Mucosa of stomach (tissue), 1 donor: ENCODE measurements around the gene CDKN2AIPNL.

Source experiments
- H3K27me3 ChIP-seq: one replicate; pipeline ENCODE4 v1.7.0; 2013; ENCODE audit warnings: mild to moderate bottlenecking, low read length; ENCODE audit not compliant: control insufficient read depth, insufficient read depth
- H3K36me3 ChIP-seq: one replicate; pipeline ENCODE4 v1.7.0; 2013; ENCODE audit warnings: low read length; ENCODE audit not compliant: control insufficient read depth, insufficient read depth
- H3K4me1 ChIP-seq: one replicate; pipeline ENCODE4 v1.7.0; 2013; ENCODE audit warnings: mild to moderate bottlenecking, low read length; ENCODE audit not compliant: control insufficient read depth, insufficient read depth
- H3K4me3 ChIP-seq: one replicate; pipeline ENCODE4 v1.7.0; 2013; ENCODE audit warnings: low read length
- H3K9ac ChIP-seq: one replicate; pipeline ENCODE4 v1.7.0; 2013; ENCODE audit warnings: mild to moderate bottlenecking, low read length, moderate library complexity
- H3K9me3 ChIP-seq: one replicate; pipeline ENCODE4 v1.7.0; 2013; ENCODE audit warnings: mild to moderate bottlenecking, low read length, moderate library complexity; ENCODE audit not compliant: control insufficient read depth
- donor health status: Pancreatic carcinoma.

The CDKN2AIPNL gene

DNA sequence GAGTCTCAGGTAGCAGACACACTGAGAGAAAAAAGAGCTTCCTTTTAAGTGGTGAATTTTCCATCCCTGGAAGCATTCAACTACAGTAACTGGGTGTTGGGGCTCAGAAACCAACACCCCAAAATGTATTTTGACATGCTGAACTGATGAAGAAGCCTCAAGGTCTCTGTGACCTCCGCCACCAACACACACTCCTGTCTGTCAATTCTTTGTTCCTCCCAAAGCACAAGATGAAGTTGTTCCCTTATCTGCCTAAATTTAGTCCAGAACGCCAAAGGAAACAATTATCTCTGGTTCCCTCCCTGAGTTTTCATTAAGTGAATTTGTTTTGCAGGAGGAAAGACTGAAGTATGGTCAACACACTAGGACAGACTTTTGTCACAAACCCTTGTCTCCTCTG is 1.4 kb upstream of the CDKN2AIPNL start:
- Histone ChIP-seq H3K27me3 (no peaks in the 10 kb centered on the region), H3K9ac (no peak overlapping the region), H3K9me3 (no peaks in the 10 kb centered on the region), H3K4me3 (no peak overlapping the region), H3K36me3 (no peaks in the 10 kb centered on the region), H3K4me1 (peaks cover 33% of the 10 kb centered on the region)

DNA sequence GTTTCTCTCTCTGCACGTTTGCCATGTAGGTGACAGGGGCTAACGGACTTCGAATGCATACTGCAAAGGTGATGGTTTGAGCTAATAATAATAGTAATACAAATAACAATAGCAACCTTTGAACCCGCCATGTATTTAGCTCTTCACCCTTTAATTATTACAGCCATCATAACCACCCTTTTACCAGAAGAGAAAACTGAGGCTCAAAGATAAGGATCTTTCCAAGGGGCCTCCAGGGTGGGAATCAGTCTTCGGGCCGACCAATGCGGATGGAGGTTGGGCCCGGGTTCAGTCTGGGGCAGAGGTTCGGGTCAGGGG is 494 bp downstream of the CDKN2AIPNL start:
- Histone ChIP-seq H3K4me1 (peaks cover 26% of the 10 kb centered on the region), H3K9ac (peak overlapping the region; percentile 92), H3K4me3 (peak overlapping the region; percentile 98), H3K9me3 (no peaks in the 10 kb centered on the region), H3K27me3 (no peaks in the 10 kb centered on the region), H3K36me3 (no peaks in the 10 kb centered on the region)

DNA sequence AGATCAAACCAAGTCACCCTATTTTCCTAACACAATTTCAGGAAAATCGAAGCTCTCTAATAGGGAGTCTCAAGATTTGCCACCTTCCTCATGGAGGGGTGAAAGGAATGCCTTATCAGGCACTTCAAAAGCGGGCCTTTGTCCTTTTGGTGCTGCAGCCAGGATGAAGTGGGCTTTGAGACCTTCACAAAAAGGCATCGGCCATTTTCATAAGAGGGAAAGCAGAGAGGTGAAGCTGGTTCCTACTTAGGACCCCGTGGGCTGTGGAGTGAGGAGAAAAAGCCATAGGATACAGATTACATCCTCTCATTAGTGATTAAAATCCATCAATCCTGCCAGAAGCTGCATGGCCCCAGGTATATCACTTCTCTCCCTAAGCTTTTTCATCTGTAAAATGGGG is 859 bp downstream of the CDKN2AIPNL start:
- peak overlapping the region; percentile 92 for H3K9ac ChIP-seq

DNA sequence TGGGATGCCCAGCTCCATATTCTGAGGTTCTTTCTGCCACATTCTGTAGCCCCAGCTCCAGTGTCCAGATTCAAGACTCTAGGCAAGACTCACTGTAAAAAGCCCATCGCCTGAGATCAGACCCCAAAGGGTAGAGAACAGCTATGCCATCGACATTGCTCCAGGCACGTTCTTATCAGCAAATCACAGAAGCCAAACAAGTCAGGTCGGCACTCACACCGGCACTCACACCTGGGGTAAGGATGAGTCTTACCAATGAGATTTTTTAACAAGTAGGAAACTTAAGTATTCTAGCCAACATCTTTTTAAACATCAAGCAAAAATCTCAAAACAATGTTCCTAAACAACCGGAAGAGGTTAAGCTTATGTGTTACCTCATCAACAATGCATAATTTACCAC is 2.4 kb downstream of the CDKN2AIPNL start:
- Histone ChIP-seq H3K4me3 (no peak overlapping the region), H3K9me3 (no peaks in the 10 kb centered on the region), H3K9ac (no peak overlapping the region), H3K36me3 (no peaks in the 10 kb centered on the region), H3K4me1 (peaks cover 23% of the 10 kb centered on the region), H3K27me3 (no peaks in the 10 kb centered on the region)

More for the DNA sequence above, 859 bp downstream of the CDKN2AIPNL start:
- Histone ChIP-seq H3K27me3 (no peaks in the 10 kb centered on the region), H3K4me1 (peaks cover 23% of the 10 kb centered on the region), H3K36me3 (no peaks in the 10 kb centered on the region), H3K9me3 (no peaks in the 10 kb centered on the region), H3K4me3 (peak overlapping the region; percentile 98)

DNA sequence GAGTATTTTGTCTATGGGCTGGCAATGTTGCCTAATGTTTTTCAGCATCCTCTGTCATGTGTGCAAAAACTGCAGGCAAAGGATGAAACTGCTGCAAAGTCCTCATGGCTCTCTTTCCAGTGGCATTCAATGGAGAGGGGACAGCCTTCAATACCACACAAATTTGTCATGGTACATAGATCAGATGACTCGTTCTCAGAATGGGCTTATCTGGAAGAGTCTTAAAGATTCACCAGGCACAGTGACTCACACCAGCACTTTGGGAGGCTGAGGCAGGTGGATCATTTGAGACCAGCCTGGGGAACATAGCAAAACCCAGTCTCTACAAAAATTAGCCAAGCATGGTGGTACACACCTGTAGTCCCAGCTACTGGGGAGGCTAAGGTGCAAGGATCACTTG is 5.3 kb downstream of the CDKN2AIPNL start:
- Histone ChIP-seq H3K4me1 (peaks cover 16% of the 10 kb centered on the region), H3K4me3 (no peak overlapping the region), H3K36me3 (no peaks in the 10 kb centered on the region), H3K9ac (no peak overlapping the region), H3K9me3 (no peaks in the 10 kb centered on the region), H3K27me3 (no peaks in the 10 kb centered on the region)

DNA sequence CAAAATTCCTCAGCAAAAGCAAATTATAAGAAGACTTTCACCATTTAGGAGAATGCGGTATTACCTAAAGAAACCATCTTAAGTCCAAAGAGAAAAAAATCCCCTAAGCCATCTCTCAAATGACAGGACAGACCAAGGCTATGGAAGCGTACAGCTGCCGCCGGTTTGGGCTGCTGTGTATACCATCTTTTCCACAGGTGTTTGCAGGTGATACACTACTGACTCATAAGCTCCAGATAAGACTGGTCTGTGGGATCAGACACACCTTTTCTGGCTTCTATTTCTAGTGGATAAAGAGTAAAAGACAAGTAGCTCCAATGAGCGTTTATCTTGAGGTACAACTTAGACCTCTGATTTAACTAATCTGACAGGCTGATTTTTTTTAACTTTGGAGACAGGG is 7.7 kb downstream of the CDKN2AIPNL start:
- no peak overlapping the region for H3K9ac ChIP-seq
- no peak overlapping the region for H3K4me3 ChIP-seq
- no peaks in the 10 kb centered on the region for H3K27me3 ChIP-seq
- H3K4me1 ChIP-seq, result peaks cover 6% of the 10 kb centered on the region
- no peaks in the 10 kb centered on the region for H3K36me3 ChIP-seq
- no peaks in the 10 kb centered on the region for H3K9me3 ChIP-seq

DNA sequence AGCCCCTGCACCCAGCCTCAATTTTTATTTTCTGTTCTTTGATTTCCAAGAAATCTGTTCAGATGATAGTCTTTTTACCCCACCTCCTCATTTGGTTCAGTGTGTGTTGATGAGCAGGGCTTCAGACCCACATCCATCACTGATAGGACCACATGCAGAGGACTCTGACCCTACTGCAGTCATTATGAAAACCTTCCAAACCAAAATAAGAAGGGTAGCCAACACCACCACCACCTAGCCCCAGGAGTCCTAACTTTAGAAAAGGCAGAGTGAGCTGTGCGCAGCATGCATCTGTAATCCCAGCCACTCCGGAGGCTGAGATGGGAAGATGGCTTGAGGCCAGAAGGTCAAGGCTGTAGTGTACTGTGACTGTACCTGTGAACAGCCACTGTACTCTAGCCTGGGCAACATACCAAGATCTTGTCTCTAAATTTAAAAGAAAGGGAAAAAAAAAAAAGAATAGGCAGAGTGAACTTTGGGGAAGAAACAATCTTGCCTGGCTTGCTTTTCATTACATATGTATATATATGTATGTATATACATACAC is 13.0 kb downstream of the CDKN2AIPNL start:
- Histone ChIP-seq H3K9me3 (no peaks in the 10 kb centered on the region), H3K4me1 (no peaks in the 10 kb centered on the region), H3K9ac (no peak overlapping the region), H3K36me3 (no peaks in the 10 kb centered on the region), H3K4me3 (no peak overlapping the region), H3K27me3 (no peaks in the 10 kb centered on the region)

DNA sequence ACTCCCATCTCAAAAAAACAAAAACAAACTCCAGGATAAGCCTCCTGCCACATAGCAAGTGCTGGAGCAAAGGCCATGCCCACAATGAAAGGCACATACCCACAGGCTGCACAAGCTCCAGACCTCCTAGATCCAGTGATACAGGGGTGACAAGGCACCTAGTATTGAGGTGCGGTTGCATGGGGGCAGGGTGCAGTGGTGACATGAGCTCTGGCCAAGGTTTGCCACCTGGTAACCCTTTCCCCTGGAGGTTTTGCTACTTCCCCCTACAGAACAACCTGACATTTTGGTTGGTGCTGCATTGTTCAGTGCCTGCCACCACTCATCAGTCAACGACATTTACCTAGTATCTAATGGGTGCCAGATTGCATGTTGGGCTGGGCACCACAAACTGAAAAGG is 14.5 kb downstream of the CDKN2AIPNL start:
- no peak overlapping the region for H3K9ac ChIP-seq
- no peaks in the 10 kb centered on the region for H3K4me1 ChIP-seq
- no peaks in the 10 kb centered on the region for H3K36me3 ChIP-seq
- no peaks in the 10 kb centered on the region for H3K27me3 ChIP-seq
- H3K9me3 ChIP-seq, result no peaks in the 10 kb centered on the region
- no peak overlapping the region for H3K4me3 ChIP-seq

DNA sequence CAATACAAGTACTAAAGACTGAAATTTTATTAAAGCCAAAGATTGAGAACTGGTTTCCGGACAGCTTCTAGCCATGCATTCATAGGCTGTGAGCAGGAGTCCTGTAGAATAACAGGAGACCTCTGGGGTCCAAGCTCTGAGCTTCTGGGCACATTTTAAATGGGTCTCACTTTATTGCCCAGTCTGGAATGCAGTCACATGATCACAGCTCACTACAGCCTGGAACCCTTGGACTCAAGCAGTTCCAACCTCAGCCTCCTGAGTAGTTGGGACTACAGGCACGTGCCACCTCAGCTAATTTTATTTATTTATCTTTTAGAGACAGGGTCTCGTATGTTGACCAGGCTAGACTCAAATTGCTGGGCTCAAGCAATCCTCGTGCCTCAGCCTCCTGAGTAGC is 15.4 kb downstream of the CDKN2AIPNL start:
- no peaks in the 10 kb centered on the region for H3K9me3 ChIP-seq
- H3K4me1 ChIP-seq, result no peaks in the 10 kb centered on the region
- no peak overlapping the region for H3K4me3 ChIP-seq
- H3K9ac ChIP-seq, result no peak overlapping the region
- no peaks in the 10 kb centered on the region for H3K27me3 ChIP-seq
- H3K36me3 ChIP-seq, result no peaks in the 10 kb centered on the region

DNA sequence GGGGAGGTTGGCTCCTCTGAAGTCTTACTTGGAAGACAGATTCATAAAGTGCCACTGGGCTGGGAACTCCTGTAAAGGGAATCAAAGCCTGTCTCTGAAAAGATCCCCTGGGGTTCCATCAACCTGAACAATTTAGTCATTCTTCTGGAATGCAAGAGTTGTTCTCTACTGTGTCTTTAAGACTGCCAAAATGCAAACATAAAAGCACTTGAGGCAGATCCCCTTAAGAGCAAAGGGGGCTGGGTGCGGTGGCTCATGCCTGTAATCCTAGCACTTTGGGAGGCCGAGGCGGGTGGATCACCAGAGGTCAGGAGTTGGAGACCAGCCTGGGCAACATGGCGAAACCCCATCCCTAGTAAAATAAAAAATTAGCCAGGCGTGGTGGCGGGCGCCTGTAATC is 16.7 kb downstream of the CDKN2AIPNL start:
- no peaks in the 10 kb centered on the region for H3K27me3 ChIP-seq
- no peak overlapping the region for H3K4me3 ChIP-seq
- no peak overlapping the region for H3K9ac ChIP-seq
- H3K4me1 ChIP-seq, result no peaks in the 10 kb centered on the region
- H3K36me3 ChIP-seq, result no peaks in the 10 kb centered on the region
- no peaks in the 10 kb centered on the region for H3K9me3 ChIP-seq

DNA sequence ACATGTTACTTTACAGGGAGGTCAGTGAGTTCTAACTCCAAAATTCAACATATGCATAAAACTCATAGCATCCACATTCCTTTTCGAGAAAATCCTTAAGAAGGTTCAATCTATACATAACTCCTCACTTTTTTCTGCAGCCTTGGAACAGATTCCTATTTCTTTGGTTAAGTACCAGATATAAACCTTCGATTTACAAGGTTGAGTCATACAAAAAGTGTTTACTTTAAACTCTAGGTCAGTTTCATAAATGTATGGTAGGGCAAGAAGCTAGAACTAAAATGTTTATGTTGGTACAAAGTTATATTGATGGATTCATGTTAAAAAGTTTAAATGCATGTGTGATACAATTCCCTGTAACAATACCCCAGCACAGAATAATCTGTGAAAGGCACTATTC is 19.4 kb downstream of the CDKN2AIPNL start:
- H3K9me3 ChIP-seq, result no peaks in the 10 kb centered on the region
- H3K27me3 ChIP-seq, result no peaks in the 10 kb centered on the region
- no peak overlapping the region for H3K4me3 ChIP-seq
- no peak overlapping the region for H3K9ac ChIP-seq
- H3K4me1 ChIP-seq, result no peaks in the 10 kb centered on the region
- H3K36me3 ChIP-seq, result no peaks in the 10 kb centered on the region

DNA sequence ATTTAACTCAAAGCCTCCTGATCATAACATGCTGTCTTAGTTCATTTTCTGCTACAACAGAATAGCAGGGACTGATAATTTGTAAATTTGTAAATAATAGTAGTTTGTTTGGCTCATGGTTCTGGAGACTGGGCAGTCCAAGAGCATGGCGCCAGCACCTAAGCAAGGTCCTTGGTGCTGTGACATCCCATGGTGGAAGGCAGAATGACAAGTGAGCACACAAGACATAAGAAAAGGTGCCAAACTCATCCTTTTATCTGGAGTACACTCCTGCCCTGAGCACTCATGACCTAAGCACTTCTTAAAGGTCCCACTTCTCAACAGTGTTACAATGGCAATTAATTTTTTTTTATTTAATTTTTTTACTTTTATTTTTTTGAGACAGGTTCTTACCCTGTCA is 24.2 kb downstream of the CDKN2AIPNL start:
- H3K36me3 ChIP-seq, result no peaks in the 10 kb centered on the region
- H3K27me3 ChIP-seq, result no peaks in the 10 kb centered on the region
- no peak overlapping the region for H3K4me3 ChIP-seq

DNA sequence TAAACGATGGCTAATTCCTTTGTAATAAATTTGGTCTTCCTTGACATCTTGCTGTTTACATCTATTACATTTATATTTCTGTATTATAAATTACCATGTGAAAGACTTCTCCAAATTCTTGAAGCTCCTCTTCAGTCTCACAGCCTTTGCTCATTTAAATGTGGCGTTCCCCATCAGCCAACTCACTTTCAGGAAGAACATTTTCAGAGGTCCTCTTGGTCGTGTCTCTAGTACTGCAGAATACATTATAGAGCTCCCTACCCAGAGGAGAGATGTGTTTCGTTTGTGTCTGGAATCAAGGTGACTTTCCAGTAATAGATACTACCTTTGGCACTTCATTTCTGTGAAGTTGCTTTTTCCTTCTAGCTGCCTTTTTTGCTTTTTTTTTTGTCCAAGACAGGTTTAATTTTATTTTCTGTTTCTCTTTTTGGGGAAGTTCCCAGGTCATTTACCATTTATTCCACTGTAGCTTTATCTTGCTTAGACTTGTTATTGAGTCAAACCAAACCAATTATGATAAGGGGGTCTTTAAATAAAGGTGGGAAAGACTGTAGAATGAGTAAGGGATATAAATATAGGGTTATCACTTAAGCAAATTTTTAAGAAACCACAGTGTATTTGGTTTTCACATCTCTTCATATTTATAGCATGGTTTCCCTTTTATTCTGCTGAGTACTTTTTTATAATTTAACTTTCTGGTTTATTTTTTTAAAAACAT is 27.5 kb downstream of the CDKN2AIPNL start:
- Histone ChIP-seq H3K36me3 (peaks cover 6% of the 10 kb centered on the region), H3K9me3 (no peaks in the 10 kb centered on the region), H3K27me3 (no peaks in the 10 kb centered on the region), H3K9ac (no peak overlapping the region), H3K4me1 (no peaks in the 10 kb centered on the region), H3K4me3 (no peak overlapping the region)

More for the DNA sequence above, 24.2 kb downstream of the CDKN2AIPNL start:
- H3K9me3 ChIP-seq, result no peaks in the 10 kb centered on the region
- no peak overlapping the region for H3K9ac ChIP-seq
- H3K4me1 ChIP-seq, result no peaks in the 10 kb centered on the region
